Measurements from ENCODE around the gene VIPR2. TPM values are rescaled to one million over a fixed set of nuclear protein-coding genes. Genes with fewer than 3 reads are reported as not detected.

The VIPR2 gene
- total RNA-seq: under 0.01 TPM in 1 of 2 replicates, not detected in the other

GRCh38 chr7:159144758-159145489 is at the start of gene VIPR2:
Gene VIPR2, minus strand, starts transcription at chr7:159144867. Its CDS starts 96 bp downstream, at chr7:159144771.

All from articular chondrocyte of knee joint (primary cell).